Peyer's patch (tissue), 4 donors: ENCODE results near the gene HDAC9. TPM values are rescaled to one million over a fixed set of nuclear protein-coding genes. Genes with fewer than 3 reads are reported as not detected.

Source experiments
- DNase-seq, 3 donors: peaks; one replicate each; pipeline ENCODE4 v3.0.0-alpha.2; 2017 to 2019
- H3K27ac ChIP-seq, 4 donors: fragments of 200-600 bp; sonication (generic); one replicate each; pipeline ENCODE4 v1.5.1; 2016 to 2019
- H3K27me3 ChIP-seq, 2 donors: fragments of 200-600 bp; sonication (generic); one replicate each; pipeline ENCODE4 v1.5.1; 2019
- H3K36me3 ChIP-seq, 3 donors: fragments of 200-600 bp; sonication (generic); one replicate each; pipeline ENCODE4 v1.5.1; 2016 to 2019
- H3K4me1 ChIP-seq, 4 donors: fragments of 200-600 bp; sonication (generic); one replicate each; pipeline ENCODE4 v1.5.1; 2016 to 2019
- H3K4me3 ChIP-seq, 4 donors: fragments of 200-600 bp; sonication (generic); 1 replicate in 3 of 4; 2 replicates in 1 of 4; pipeline ENCODE4 v1.5.1; 2016 to 2019; ENCODE audit warnings: mild to moderate bottlenecking in 1 of 4
- H3K9me3 ChIP-seq, 4 donors: fragments of 200-600 bp; sonication (generic); one replicate each; pipeline ENCODE4 v1.5.1; 2016 to 2019; ENCODE audit warnings: mild to moderate bottlenecking in 1 of 4
- CTCF ChIP-seq, 6 experiments: fragments of 450-650 bp in 4 of 6; fragments of 200-600 bp in 2 of 6; sonication (generic) in 1 of 6; IDR thresholded peaks; one replicate each; pipeline ENCODE4 v1.5.1; 2017 to 2019; ENCODE audit warnings: antibody characterized with exemption in 6 of 6, mild to moderate bottlenecking in 3 of 6, moderate library complexity in 1 of 6
- POLR2A ChIP-seq, 2 donors: fragments of 450-650 bp; IDR thresholded peaks; one replicate each; pipeline ENCODE4 v1.5.1; 2017; ENCODE audit warnings: antibody characterized with exemption in 2 of 2, mild to moderate bottlenecking in 2 of 2, moderate library complexity in 2 of 2
- total RNA-seq, 4 donors: library from RNA; depleted of rRNA; stranded (reverse); fragments of >200 nt; gene quantifications; one replicate each; pipeline ENCODE4 v1.1.0, GENCODE V29; 2016

Gene HDAC9
- total RNA-seq, 4 donors from 2014 or later: 0.88 to 75.9 (median 4.4) TPM

GRCh38 chr7:18993933-18994668, 498.6 kb downstream of the HDAC9 start:
- Histone ChIP-seq H3K4me3 (no peak overlapping the region), H3K9me3 (no peaks in the 10 kb centered on the region), H3K36me3 (no peaks in the 10 kb centered on the region), H3K27ac (no peak overlapping the region), H3K27me3 (no peaks in the 10 kb centered on the region), H3K4me1 (no peaks in the 10 kb centered on the region)
- TF ChIP-seq CTCF (IDR thresholded peaks at IDR 0.05) (no peak), POLR2A (IDR thresholded peaks at IDR 0.05) (no peak)
- DNase-seq: no peak

- TF ChIP-seq POLR2A (IDR thresholded peaks at IDR 0.05) (no peak), CTCF (IDR thresholded peaks at IDR 0.05) (no peak)
- no peak for DNase-seq
These were observed 499.7 kb downstream of the HDAC9 start for GRCh38 chr7:18995270-18995671.

GRCh38 chr7:18995811-18996426, 500.4 kb downstream of the HDAC9 start:
- Histone ChIP-seq H3K4me3 (no peak overlapping the region), H3K9me3 (no peaks in the 10 kb centered on the region), H3K36me3 (no peaks in the 10 kb centered on the region), H3K27ac (no peak overlapping the region), H3K27me3 (no peaks in the 10 kb centered on the region), H3K4me1 (no peaks in the 10 kb centered on the region)
- no peak for TF ChIP-seq CTCF (IDR thresholded peaks at IDR 0.05)
- TF ChIP-seq POLR2A (IDR thresholded peaks at IDR 0.05): no peak
- DNase-seq: no peak

More at GRCh38 chr7:18995270-18995671, 499.7 kb downstream of the HDAC9 start:
- Histone ChIP-seq H3K9me3 (no peaks in the 10 kb centered on the region), H3K36me3 (no peaks in the 10 kb centered on the region), H3K27me3 (no peaks in the 10 kb centered on the region), H3K4me1 (no peaks in the 10 kb centered on the region), H3K27ac (no peak overlapping the region), H3K4me3 (no peak overlapping the region)

- Histone ChIP-seq H3K4me1 (no peaks in the 10 kb centered on the region), H3K36me3 (no peaks in the 10 kb centered on the region), H3K4me3 (no peak overlapping the region), H3K9me3 (no peaks in the 10 kb centered on the region), H3K27me3 (no peaks in the 10 kb centered on the region), H3K27ac (no peak overlapping the region)
- no peak for TF ChIP-seq CTCF (IDR thresholded peaks at IDR 0.05)
- TF ChIP-seq POLR2A (IDR thresholded peaks at IDR 0.05): no peak
- DNase-seq: no peak
These were observed 501.0 kb downstream of the HDAC9 start for GRCh38 chr7:18996583-18996982.

- H3K4me3 ChIP-seq: no peak overlapping the region
- no peak overlapping the region for H3K27ac ChIP-seq
- DNase-seq: no peak
- no peaks in the 10 kb centered on the region for H3K36me3 ChIP-seq
- H3K9me3 ChIP-seq: no peaks in the 10 kb centered on the region
- TF ChIP-seq CTCF (IDR thresholded peaks at IDR 0.05): no peak
- TF ChIP-seq POLR2A (IDR thresholded peaks at IDR 0.05): no peak
- no peaks in the 10 kb centered on the region for H3K4me1 ChIP-seq
- H3K27me3 ChIP-seq: no peaks in the 10 kb centered on the region
These were observed 502.1 kb downstream of the HDAC9 start for GRCh38 chr7:18997477-18998150.
